GM12878 (cell line): ENCODE results near the gene KLF3. TPM values are rescaled to one million over a fixed set of nuclear protein-coding genes. Genes with fewer than 3 reads are reported as not detected.

Experiments
- ATAC-seq: fragments of 200-7000 bp; cut with Tn5 transposase; 3 replicates; pipeline ENCODE4 v1.9.1; 2020; ENCODE audit warnings: mild to moderate bottlenecking, moderate library complexity
- BruUV-seq: library from RNA; stranded (reverse); fragments of 400-500 nt; replicated peaks from 2 replicates; lab custom pipeline; 2021; lab: Mats Ljungman, UMichigan
- CTCF ChIA-PET: fragments of 300-600 bp; sonication (Branson Sonifier 250); formaldehyde crosslinking; extraction: SDS; loops from one replicate; lab custom pipeline; 2021; ENCODE audit warnings: inconsistent platforms; lab: Yijun Ruan, JAX
- POLR2A ChIA-PET: fragments of 350-600 bp; formaldehyde crosslinking; extraction: SDS; loops from one replicate; lab custom pipeline; 2021; ENCODE audit warnings: inconsistent platforms; lab: Charles Lee
- RAD21 ChIA-PET: fragments of 300-600 bp; sonication (Branson Sonifier 250); formaldehyde crosslinking; loops from one replicate; lab custom pipeline; 2023; ENCODE audit warnings: antibody characterized with exemption; ENCODE audit not compliant: unreplicated experiment; lab: Charles Lee
- SMC1A ChIA-PET: fragments of 300-600 bp; sonication (Branson Sonifier 250); formaldehyde crosslinking; loops from one replicate; lab custom pipeline; 2023; ENCODE audit not compliant: unreplicated experiment, uncharacterized antibody; lab: Charles Lee
- DNase-seq: peaks from one replicate; pipeline ENCODE4 v3.0.0-alpha.2; 2011; ENCODE audit warnings: low read depth, low spot score
- FAIRE-seq: peaks from 3 replicates; lab custom pipeline; 2011; peaks lifted over from hg19 to GRCh38; lab: Jason Lieb, UNC
- H2AFZ ChIP-seq: 2 replicates; pipeline ENCODE4 v1.6.0; 2011; ENCODE audit warnings: low read depth, low read length, control low read depth; ENCODE audit not compliant: control insufficient read depth
- H3K27ac ChIP-seq: 2 replicates; pipeline ENCODE4 v1.5.1; 2011; ENCODE audit warnings: control low read depth; ENCODE audit not compliant: control insufficient read depth, insufficient read depth
- H3K27me3 ChIP-seq, 2 experiments: replicated peaks in 1 of 2; 2 replicates each; pipeline versions ENCODE4 v1.6.0 to v1.6.1; 2011; ENCODE audit warnings: low read length in 1 of 2; ENCODE audit not compliant: control insufficient read depth in 2 of 2, insufficient read depth in 2 of 2
- H3K36me3 ChIP-seq, 2 experiments: 2 replicates each; pipeline ENCODE4 v1.5.1; 2011; ENCODE audit warnings: low read length in 1 of 2; ENCODE audit not compliant: control insufficient read depth in 2 of 2, insufficient read depth in 2 of 2
- H3K4me1 ChIP-seq: 2 replicates; pipeline ENCODE4 v1.6.1; 2011; ENCODE audit warnings: mild to moderate bottlenecking, low read length, moderate library complexity, mixed read lengths; ENCODE audit not compliant: control insufficient read depth, insufficient read depth
- H3K4me2 ChIP-seq: 2 replicates; pipeline ENCODE4 v1.6.0; 2011; ENCODE audit warnings: control low read depth; ENCODE audit not compliant: control insufficient read depth, insufficient read depth
- H3K4me3 ChIP-seq: fragments of 200-600 bp; sonication (generic); 2 replicates; pipeline ENCODE4 v1.5.1; 2016
- H3K79me2 ChIP-seq: 2 replicates; pipeline ENCODE4 v1.6.0; 2011; ENCODE audit warnings: low read length; ENCODE audit not compliant: control insufficient read depth, insufficient read depth
- H3K9ac ChIP-seq: 2 replicates; pipeline ENCODE4 v1.8.0; 2011; ENCODE audit warnings: low read length, control low read depth, mixed read lengths; ENCODE audit not compliant: control insufficient read depth, insufficient read depth
- H3K9me3 ChIP-seq: replicated peaks from 3 replicates; pipeline ENCODE4 v1.5.1; 2011; ENCODE audit warnings: mild to moderate bottlenecking, low read length; ENCODE audit not compliant: control insufficient read depth, insufficient read depth
- H4K20me1 ChIP-seq: 2 replicates; pipeline ENCODE4 v1.6.0; 2011; ENCODE audit not compliant: control insufficient read depth, insufficient read depth
- EZH2 ChIP-seq: IDR thresholded peaks from 2 replicates; pipeline ENCODE4 v1.6.1; 2012; ENCODE audit warnings: low read depth, mild to moderate bottlenecking, control low read depth, inconsistent platforms, low read length, borderline replicate concordance; ENCODE audit not compliant: control insufficient read depth
- FOS ChIP-seq: IDR thresholded peaks from 3 replicates; pipeline ENCODE4 v1.6.1; 2011; ENCODE audit warnings: borderline replicate concordance; ENCODE audit not compliant: insufficient read length; ENCODE audit errors: extremely low read depth
- HCFC1 ChIP-seq: fragments of 150-350 bp; IDR thresholded peaks from 2 replicates; pipeline ENCODE4 v1.6.1; 2014; ENCODE audit warnings: low read length
- HSF1 ChIP-seq: fragments of 150-350 bp; IDR thresholded peaks from 2 replicates; pipeline ENCODE4 v1.6.1; 2014; ENCODE audit warnings: mild to moderate bottlenecking, low read depth, low read length
- IKZF2 ChIP-seq, 2 experiments: fragments of 450-650 bp; IDR thresholded peaks; 2 replicates each; pipeline ENCODE4 v1.6.1; 2017; ENCODE audit warnings: mild to moderate bottlenecking in 2 of 2, moderate library complexity in 2 of 2
- NFYA ChIP-seq: IDR thresholded peaks from 2 replicates; pipeline ENCODE4 v1.6.1; 2011; ENCODE audit warnings: low read depth, mild to moderate bottlenecking, low read length, improper control_type of control experiment, borderline replicate concordance
- NR2C1 ChIP-seq: fragments of 450-650 bp; IDR thresholded peaks from 2 replicates; pipeline ENCODE4 v1.6.1; 2017; ENCODE audit warnings: antibody characterized with exemption, mild to moderate bottlenecking, moderate library complexity
- RAD21 ChIP-seq: IDR thresholded peaks from 2 replicates; pipeline ENCODE4 v1.6.1; 2011; ENCODE audit warnings: mild to moderate bottlenecking, low read depth, low read length, moderate library complexity; ENCODE audit not compliant: insufficient read depth
- SREBF2 ChIP-seq: IDR thresholded peaks from 2 replicates; pipeline ENCODE4 v1.6.1; 2012; ENCODE audit warnings: mild to moderate bottlenecking, low read length
- SUPT20H ChIP-seq: IDR thresholded peaks from 2 replicates; pipeline ENCODE4 v1.6.1; 2011; ENCODE audit warnings: low read depth, mild to moderate bottlenecking, low read length, moderate library complexity, borderline replicate concordance; ENCODE audit not compliant: control insufficient read depth
- WGBS: methylation state at CpG from one replicate; pipeline ENCODE4 v1.1.6; 2016; ENCODE audit warnings: low lambda C conversion rate; ENCODE audit not compliant: insufficient replicate concordance, insufficient coverage; ENCODE audit errors: missing lambda C conversion rate; 5-methylcytosine and 5-hydroxymethylcytosine counted together
- in situ Hi-C: fragments of 300-500 bp; cut with MboI; formaldehyde crosslinking; loops from 9 replicates; pipeline ENCODE4 v1.14.3; 2018; ENCODE audit warnings: mixed read lengths
- intact Hi-C: fragments of 100-400 bp; cut with micrococcal nuclease; formaldehyde crosslinking; loops from one replicate; pipeline ENCODE4 v1.14.2; 2022; ENCODE audit not compliant: unreplicated experiment
- polyA plus RNA-seq, 11 experiments: library from polyadenylated mRNA; depleted of rRNA in 4 of 11; unstranded in 6 of 11; stranded (reverse) in 5 of 11; fragments of >200 nt; fragmentation: Nextera tagmentation in 4 of 11; fragmentation: Illumina TruSeq in 1 of 11; extraction: Ambion mirVana in 4 of 11; extraction: Trizol in 1 of 11; gene quantifications; 1 replicate in 1 of 11; 2 replicates in 10 of 11; pipeline versions ENCODE4 v1.2.1 to v1.2.3, GENCODE V29; 2011 to 2016; ENCODE audit warnings: inconsistent platforms in 2 of 11, missing spikeins in 2 of 11, low read depth in 1 of 11
- total RNA-seq, 4 experiments: library from RNA; depleted of rRNA in 3 of 4; stranded (reverse); fragments of >200 nt in 3 of 4; fragmentation: Illumina TruSeq in 1 of 4; extraction: Trizol in 1 of 4; gene quantifications; 2 replicates each; pipeline versions ENCODE4 v1.2.1 to v1.2.3, GENCODE V29; 2013 to 2021
- TF ChIP-seq, protein P1 (sequence below): fragments of 150-350 bp; IDR thresholded peaks from 2 replicates; pipeline ENCODE4 v1.6.1; 2016; ENCODE audit warnings: low read depth, low read length
- TF ChIP-seq, protein P2 (sequence below): IDR thresholded peaks from 2 replicates; pipeline ENCODE4 v1.6.1; 2011; ENCODE audit warnings: borderline replicate concordance, low read depth, mild to moderate bottlenecking, moderate library complexity, low read length; ENCODE audit not compliant: insufficient read depth, poor library complexity, severe bottlenecking

KLF3 gene
- total and polyA plus RNA-seq, 10 of the 15 experiments (the other 5 are each of a cell fraction or from before 2014, with no cell fraction given), result 1.4 to 5.8 (median 2.1) TPM

DNA sequence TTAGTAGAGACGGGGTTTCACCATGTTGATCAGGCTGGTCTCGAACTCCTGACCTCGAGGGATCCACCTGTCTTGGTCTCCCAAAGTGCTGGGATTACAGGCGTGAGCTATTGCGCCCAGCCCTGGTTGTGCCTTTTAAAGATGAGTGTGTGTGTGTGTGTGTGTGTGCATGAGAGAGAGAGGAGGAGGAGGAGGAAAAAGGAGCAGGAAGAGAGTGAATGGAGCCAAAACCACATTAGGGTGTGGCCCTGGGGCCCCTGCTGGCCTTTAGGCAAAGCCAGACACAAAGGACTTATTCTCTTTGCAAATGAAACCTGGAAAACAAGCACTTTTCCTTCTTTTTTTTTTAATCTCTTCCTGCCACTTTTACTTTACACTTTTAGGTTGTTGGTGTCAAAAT lies 48.2 kb upstream of the KLF3 start:
- ChIA-PET SMC1A (no interaction called here), RAD21 (no interaction called here), POLR2A (no interaction called here), CTCF (interaction anchor here (1.7 kb wide), 1 partner anchor 12 kb away, joined by 5 read pairs; no protein-coding TSS in a partner anchor)
- H3K27me3 ChIP-seq, result no peaks in the 10 kb centered on the region
- no peaks in the 10 kb centered on the region for H3K79me2 ChIP-seq
- intact Hi-C loops (no loop called here), in situ Hi-C loops (no loop called here)
- no peaks in the 10 kb centered on the region for H3K9me3 ChIP-seq
- DNase-seq (no peak), ATAC-seq (no peak), FAIRE-seq (no peak)
- no peak overlapping the region for H3K9ac ChIP-seq
- H2AFZ ChIP-seq, result no peak overlapping the region
- H3K4me2 ChIP-seq, result no peak overlapping the region
- BruUV-seq, result no TSS peak
- no peaks in the 10 kb centered on the region for H3K4me1 ChIP-seq
- no peaks in the 10 kb centered on the region for H4K20me1 ChIP-seq
- 44% methylated on average over 5 of the region's 5 CpGs for WGBS
- no peaks in the 10 kb centered on the region for H3K36me3 ChIP-seq
- no peak overlapping the region for H3K4me3 ChIP-seq
- no peak for TF ChIP-seq IKZF2 (IDR thresholded peaks at IDR 0.05)
- TF ChIP-seq, protein P1, sequence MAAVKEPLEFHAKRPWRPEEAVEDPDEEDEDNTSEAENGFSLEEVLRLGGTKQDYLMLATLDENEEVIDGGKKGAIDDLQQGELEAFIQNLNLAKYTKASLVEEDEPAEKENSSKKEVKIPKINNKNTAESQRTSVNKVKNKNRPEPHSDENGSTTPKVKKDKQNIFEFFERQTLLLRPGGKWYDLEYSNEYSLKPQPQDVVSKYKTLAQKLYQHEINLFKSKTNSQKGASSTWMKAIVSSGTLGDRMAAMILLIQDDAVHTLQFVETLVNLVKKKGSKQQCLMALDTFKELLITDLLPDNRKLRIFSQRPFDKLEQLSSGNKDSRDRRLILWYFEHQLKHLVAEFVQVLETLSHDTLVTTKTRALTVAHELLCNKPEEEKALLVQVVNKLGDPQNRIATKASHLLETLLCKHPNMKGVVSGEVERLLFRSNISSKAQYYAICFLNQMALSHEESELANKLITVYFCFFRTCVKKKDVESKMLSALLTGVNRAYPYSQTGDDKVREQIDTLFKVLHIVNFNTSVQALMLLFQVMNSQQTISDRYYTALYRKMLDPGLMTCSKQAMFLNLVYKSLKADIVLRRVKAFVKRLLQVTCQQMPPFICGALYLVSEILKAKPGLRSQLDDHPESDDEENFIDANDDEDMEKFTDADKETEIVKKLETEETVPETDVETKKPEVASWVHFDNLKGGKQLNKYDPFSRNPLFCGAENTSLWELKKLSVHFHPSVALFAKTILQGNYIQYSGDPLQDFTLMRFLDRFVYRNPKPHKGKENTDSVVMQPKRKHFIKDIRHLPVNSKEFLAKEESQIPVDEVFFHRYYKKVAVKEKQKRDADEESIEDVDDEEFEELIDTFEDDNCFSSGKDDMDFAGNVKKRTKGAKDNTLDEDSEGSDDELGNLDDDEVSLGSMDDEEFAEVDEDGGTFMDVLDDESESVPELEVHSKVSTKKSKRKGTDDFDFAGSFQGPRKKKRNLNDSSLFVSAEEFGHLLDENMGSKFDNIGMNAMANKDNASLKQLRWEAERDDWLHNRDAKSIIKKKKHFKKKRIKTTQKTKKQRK, result no peak
- TF ChIP-seq RAD21, result no peak
- TF ChIP-seq HCFC1, result no peak
- no peak for TF ChIP-seq SREBF2
- TF ChIP-seq FOS, result no peak
- no peak for TF ChIP-seq HSF1
- TF ChIP-seq NFYA, result no peak
- TF ChIP-seq EZH2, result no peak
- TF ChIP-seq SUPT20H, result no peak
- TF ChIP-seq NR2C1, result no peak
- TF ChIP-seq, protein P2, sequence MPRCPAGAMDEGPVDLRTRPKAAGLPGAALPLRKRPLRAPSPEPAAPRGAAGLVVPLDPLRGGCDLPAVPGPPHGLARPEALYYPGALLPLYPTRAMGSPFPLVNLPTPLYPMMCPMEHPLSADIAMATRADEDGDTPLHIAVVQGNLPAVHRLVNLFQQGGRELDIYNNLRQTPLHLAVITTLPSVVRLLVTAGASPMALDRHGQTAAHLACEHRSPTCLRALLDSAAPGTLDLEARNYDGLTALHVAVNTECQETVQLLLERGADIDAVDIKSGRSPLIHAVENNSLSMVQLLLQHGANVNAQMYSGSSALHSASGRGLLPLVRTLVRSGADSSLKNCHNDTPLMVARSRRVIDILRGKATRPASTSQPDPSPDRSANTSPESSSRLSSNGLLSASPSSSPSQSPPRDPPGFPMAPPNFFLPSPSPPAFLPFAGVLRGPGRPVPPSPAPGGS, result no peak
- H3K27ac ChIP-seq, result no peak overlapping the region
